Endodermal cell (in vitro differentiated cells): ENCODE results near the gene SCAPER. TPM values are rescaled to one million over a fixed set of nuclear protein-coding genes. Genes with fewer than 3 reads are reported as not detected.

Experiments
- DNase-seq: peaks from one replicate; pipeline ENCODE4 v3.0.0-alpha.2; 2017
- H3K27ac ChIP-seq: 2 replicates; pipeline ENCODE4 v1.5.1; 2013; ENCODE audit warnings: mild to moderate bottlenecking, low read depth, low read length, moderate library complexity
- H3K27me3 ChIP-seq: 2 replicates; pipeline ENCODE4 v1.6.1; 2013; ENCODE audit warnings: mild to moderate bottlenecking, low read length, moderate library complexity; ENCODE audit not compliant: insufficient read depth, control insufficient read depth, poor library complexity, severe bottlenecking
- H3K36me3 ChIP-seq: 2 replicates; pipeline ENCODE4 v1.7.0; 2013; ENCODE audit warnings: mild to moderate bottlenecking, low read length, moderate library complexity; ENCODE audit not compliant: control insufficient read depth, insufficient read depth
- H3K4me1 ChIP-seq: one replicate; pipeline ENCODE4 v1.7.0; 2013; ENCODE audit warnings: low read length; ENCODE audit not compliant: control insufficient read depth, insufficient read depth
- H3K4me3 ChIP-seq: 2 replicates; pipeline ENCODE4 v1.5.1; 2013; ENCODE audit warnings: mild to moderate bottlenecking, low read length, moderate library complexity
- H3K9ac ChIP-seq: 2 replicates; pipeline ENCODE4 v1.6.1; 2013; ENCODE audit warnings: mild to moderate bottlenecking, low read length, moderate library complexity; ENCODE audit not compliant: poor library complexity, severe bottlenecking; ENCODE audit errors: extremely low read depth
- H3K9me3 ChIP-seq: 2 replicates; pipeline ENCODE4 v1.6.1; 2013; ENCODE audit warnings: mild to moderate bottlenecking, low read length, moderate library complexity; ENCODE audit not compliant: control insufficient read depth
- H3K27ac Mint-ChIP-seq: 2 replicates; pipeline ENCODE4 v1.8.0; 2020; ENCODE audit warnings: mixed read lengths
- H3K27me3 Mint-ChIP-seq: 2 replicates; pipeline ENCODE4 v1.8.0; 2021; ENCODE audit warnings: mild to moderate bottlenecking, mixed read lengths; ENCODE audit not compliant: insufficient read depth
- H3K36me3 Mint-ChIP-seq: 2 replicates; pipeline ENCODE4 v1.8.0; 2020; ENCODE audit warnings: low read depth, mixed read lengths
- H3K4me1 Mint-ChIP-seq: 2 replicates; pipeline ENCODE4 v1.8.0; 2020; ENCODE audit warnings: mixed read lengths
- H3K4me3 Mint-ChIP-seq: 2 replicates; pipeline ENCODE4 v1.8.0; 2020; ENCODE audit warnings: mild to moderate bottlenecking, moderate library complexity, mixed read lengths
- H3K9me3 Mint-ChIP-seq: 2 replicates; pipeline ENCODE4 v1.8.0; 2020; ENCODE audit warnings: mild to moderate bottlenecking, mixed read lengths
- WGBS, 2 experiments: methylation state at CpG; one replicate each; pipeline versions ENCODE4 v1.1.5 to v1.1.7; 2013; ENCODE audit warnings: missing lambda C conversion rate in 2 of 2, mixed read lengths in 1 of 2; ENCODE audit not compliant: insufficient coverage in 1 of 2, insufficient read length in 1 of 2; 5-methylcytosine and 5-hydroxymethylcytosine counted together
- total RNA-seq, 2 donors: library from RNA; stranded (reverse); fragmentation: NEBNext Ultra II Directional in 1 of 2; extraction: Animal tissue kit (Norgen Biotek cat#: 25700) in 1 of 2; gene quantifications; 2 replicates in 1 of 2; 3 replicates in 1 of 2; pipeline ENCODE4 v1.2.1, GENCODE V29; 2021
- TF ChIP-seq, protein P1 (sequence below): fragments of 200-600 bp; sonication (generic); conservative IDR thresholded peaks from 2 replicates; pipeline ENCODE4 v1.5.0; 2021; ENCODE audit warnings: antibody characterized with exemption, mild to moderate bottlenecking

Gene SCAPER
- total RNA-seq, 2 donors from 2014 or later, result 8.9 to 12.2 TPM

DNA sequence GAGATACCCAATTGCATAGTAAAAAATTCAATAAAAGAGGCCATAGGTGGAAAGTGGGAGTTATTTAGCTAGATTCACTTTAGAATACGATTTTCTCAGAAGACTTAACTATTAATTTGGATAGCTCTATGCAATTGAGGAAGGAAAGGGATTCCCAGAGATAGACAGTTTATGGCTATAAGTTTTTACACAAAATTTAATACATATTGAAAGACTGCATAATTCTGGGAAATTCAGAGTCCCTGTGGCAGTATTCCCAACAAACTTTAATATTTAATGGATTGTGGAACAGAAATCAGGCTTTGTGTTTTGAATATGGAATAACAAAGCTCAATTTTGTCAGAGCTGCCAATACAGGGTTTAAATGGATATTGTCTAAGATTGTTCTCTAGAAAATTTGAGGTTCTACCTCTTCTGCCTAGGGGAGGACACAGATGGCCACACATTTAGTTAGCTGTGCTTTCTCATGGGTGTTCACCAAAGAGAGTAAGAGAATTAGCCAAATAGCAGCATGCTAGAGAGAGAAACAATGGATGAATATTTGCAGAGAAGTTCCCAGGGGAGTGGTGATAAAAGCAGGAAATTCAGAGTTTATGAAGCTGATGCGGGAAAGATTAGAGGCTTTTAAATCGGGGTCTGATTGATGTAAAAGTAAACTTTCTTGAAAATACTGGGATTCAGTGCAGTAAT is 560.1 kb downstream of the SCAPER start:
- H3K9me3 ChIP-seq, result no peaks in the 10 kb centered on the region
- no peaks in the 10 kb centered on the region for H3K36me3 ChIP-seq
- WGBS, 2 experiments, result 6 to 14% methylated on average over 2 to 3 of the region's 3 CpGs
- Mint-ChIP-seq H3K36me3 (no peaks in the 10 kb centered on the region), H3K4me1 (peaks cover 27% of the 10 kb centered on the region), H3K9me3 (peaks cover 2% of the 10 kb centered on the region), H3K27ac (no peak overlapping the region), H3K27me3 (peaks cover 92% of the 10 kb centered on the region), H3K4me3 (peak overlapping the region; percentile 54)
- H3K4me1 ChIP-seq, result peaks cover 3% of the 10 kb centered on the region
- DNase-seq, result no peak
- H3K27ac ChIP-seq, result no peak overlapping the region
- no peak overlapping the region for H3K9ac ChIP-seq
- TF ChIP-seq, protein P1, sequence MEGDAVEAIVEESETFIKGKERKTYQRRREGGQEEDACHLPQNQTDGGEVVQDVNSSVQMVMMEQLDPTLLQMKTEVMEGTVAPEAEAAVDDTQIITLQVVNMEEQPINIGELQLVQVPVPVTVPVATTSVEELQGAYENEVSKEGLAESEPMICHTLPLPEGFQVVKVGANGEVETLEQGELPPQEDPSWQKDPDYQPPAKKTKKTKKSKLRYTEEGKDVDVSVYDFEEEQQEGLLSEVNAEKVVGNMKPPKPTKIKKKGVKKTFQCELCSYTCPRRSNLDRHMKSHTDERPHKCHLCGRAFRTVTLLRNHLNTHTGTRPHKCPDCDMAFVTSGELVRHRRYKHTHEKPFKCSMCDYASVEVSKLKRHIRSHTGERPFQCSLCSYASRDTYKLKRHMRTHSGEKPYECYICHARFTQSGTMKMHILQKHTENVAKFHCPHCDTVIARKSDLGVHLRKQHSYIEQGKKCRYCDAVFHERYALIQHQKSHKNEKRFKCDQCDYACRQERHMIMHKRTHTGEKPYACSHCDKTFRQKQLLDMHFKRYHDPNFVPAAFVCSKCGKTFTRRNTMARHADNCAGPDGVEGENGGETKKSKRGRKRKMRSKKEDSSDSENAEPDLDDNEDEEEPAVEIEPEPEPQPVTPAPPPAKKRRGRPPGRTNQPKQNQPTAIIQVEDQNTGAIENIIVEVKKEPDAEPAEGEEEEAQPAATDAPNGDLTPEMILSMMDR, result no peak
- H3K4me3 ChIP-seq, result peak overlapping the region; percentile 78
- H3K27me3 ChIP-seq, result peaks cover 100% of the 10 kb centered on the region

DNA sequence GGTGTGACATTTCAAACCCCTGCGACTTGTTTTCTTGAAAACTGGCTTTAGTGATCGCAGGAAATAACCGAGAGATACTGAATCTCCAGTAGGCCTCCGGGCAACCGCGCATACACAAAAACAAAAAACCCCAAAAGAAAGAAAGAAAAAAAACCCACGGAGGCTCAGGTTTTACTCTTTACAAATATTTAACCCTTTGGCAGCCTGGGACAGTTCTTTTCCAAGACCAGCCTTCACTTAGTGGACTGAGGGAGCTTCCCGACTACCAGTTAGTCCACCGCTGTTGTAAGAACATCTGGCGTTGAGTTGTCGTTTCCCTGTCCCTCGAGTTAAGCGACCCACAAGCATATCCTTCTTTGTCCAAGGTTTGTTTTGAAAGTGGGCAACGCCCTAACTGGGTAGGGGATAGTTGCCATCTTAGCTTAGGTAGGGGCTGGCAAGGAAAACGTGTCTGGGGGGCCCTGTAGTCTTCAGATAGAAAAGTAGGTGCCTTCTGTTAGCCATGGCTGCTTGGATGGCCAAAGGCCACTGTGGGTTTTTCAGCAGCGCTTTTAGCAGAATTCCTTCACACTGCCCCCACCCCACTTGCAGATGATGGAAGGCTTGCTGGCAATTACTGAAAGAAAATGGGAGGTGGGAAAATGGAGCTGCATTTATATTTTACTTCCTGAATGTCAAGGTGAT is 561.7 kb downstream of the SCAPER start:
- Histone ChIP-seq H3K4me3 (no peak overlapping the region), H3K27ac (no peak overlapping the region), H3K27me3 (peaks cover 100% of the 10 kb centered on the region), H3K9me3 (no peaks in the 10 kb centered on the region), H3K4me1 (peaks cover 3% of the 10 kb centered on the region), H3K9ac (no peak overlapping the region), H3K36me3 (no peaks in the 10 kb centered on the region)
- Mint-ChIP-seq H3K27me3 (peaks cover 92% of the 10 kb centered on the region), H3K9me3 (peaks cover 2% of the 10 kb centered on the region), H3K4me3 (peak overlapping the region; percentile 22), H3K4me1 (peaks cover 32% of the 10 kb centered on the region), H3K36me3 (no peaks in the 10 kb centered on the region), H3K27ac (no peak overlapping the region)
- 4 to 13% methylated on average over 7 to 16 of the region's 16 CpGs for WGBS, 2 experiments
- TF ChIP-seq, protein P1, result no peak
- no peak for DNase-seq

DNA sequence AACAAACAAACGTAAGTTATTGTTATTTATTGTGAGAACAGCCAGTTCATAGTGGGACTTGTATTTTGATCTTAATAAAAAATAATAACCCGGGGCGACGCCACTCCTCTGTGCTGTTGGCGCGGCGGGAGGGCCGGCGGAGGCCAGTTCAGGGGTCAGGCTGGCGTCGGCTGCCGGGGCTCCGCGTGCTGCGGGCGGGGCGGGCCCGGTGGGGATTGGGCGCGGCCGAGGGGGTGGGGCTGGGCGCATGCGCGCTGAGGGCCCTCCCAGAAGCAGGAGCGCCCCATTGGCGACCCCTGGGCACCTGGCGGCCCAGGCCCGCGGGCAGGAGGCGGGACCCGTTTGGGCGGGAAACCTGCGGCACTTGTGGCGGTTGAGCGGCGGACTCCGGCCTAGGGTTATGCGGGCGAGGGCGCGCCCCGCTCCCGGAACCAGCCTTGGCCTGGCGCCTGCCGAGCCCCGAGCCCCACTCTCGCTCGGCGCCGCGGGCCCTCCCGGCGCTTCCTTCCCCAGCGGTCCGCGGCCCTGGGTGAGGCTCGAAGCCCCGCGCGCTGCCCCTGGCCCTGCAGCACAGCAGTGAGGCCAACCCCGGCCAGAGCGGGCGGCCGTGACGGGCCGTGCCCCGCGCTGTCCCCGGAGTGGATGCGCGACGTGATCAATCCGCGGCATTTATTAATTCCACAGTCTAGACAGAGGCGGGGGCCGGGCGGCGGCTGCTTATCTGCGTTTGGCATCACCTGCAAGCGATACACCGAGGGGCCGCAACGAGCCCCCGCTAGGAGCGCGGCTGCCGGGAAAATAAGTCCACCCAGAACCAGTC is 562.5 kb downstream of the SCAPER start:
- 3 to 5% methylated on average over 11 to 87 of the region's 87 CpGs for whole genome bisulfite sequencing, 2 experiments
- Mint-ChIP-seq H3K4me1 (peaks cover 28% of the 10 kb centered on the region), H3K4me3 (peak overlapping the region; percentile 57), H3K27me3 (peaks cover 90% of the 10 kb centered on the region), H3K27ac (no peak overlapping the region), H3K36me3 (no peaks in the 10 kb centered on the region), H3K9me3 (peaks cover 2% of the 10 kb centered on the region)
- Histone ChIP-seq H3K4me3 (no peak overlapping the region), H3K9ac (no peak overlapping the region), H3K9me3 (no peaks in the 10 kb centered on the region), H3K27me3 (peaks cover 100% of the 10 kb centered on the region), H3K36me3 (no peaks in the 10 kb centered on the region), H3K27ac (no peak overlapping the region), H3K4me1 (peaks cover 3% of the 10 kb centered on the region)
- TF ChIP-seq, protein P1, result no peak
- DNase-seq, result peak; percentile 84
